ENCODE results near the gene ARL8B.
"Not testable (repeated sequence)": the region's sequence is repeated elsewhere in the genome, so short reads cannot be mapped to it uniquely, and the experiment has no call there.

ARL8B gene

DNA sequence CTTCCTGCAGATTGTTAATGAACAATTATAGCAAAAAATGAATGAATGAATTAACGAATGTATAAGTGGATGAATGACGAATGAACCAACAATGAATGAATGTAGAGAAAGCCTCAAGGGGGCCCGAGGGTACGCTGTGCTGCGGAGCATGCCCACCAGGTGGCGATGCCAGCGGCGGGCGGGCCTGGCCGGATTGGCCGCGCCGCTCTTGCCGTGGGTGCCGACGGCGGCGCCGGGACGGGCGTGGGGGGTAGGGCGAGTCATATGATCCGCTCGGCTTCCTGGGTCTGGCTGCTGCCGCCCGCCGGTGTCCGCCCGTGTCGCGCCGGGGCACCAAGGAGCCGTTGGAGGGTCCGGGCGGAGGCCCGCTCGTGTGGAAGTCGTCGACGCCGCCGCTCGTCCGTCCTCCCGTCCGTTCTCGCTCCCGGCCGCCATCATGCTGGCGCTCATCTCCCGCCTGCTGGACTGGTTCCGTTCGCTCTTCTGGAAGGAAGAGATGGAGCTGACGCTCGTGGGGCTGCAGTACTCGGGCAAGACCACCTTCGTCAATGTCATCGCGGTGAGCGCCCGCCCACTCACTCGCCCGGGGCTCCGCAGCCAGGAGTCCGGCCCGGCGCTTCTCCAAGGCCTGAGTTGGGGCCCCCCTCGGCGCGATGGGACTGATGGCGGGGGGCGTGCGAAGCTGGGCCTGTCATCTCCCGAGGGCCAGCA is at the start of gene ARL8B:
ARL8B (plus strand) TSS at position 263 of the 711 bp plus-strand sequence; CDS start at position 437, 174 bp downstream.
- no peak for FAIRE-seq

DNA sequence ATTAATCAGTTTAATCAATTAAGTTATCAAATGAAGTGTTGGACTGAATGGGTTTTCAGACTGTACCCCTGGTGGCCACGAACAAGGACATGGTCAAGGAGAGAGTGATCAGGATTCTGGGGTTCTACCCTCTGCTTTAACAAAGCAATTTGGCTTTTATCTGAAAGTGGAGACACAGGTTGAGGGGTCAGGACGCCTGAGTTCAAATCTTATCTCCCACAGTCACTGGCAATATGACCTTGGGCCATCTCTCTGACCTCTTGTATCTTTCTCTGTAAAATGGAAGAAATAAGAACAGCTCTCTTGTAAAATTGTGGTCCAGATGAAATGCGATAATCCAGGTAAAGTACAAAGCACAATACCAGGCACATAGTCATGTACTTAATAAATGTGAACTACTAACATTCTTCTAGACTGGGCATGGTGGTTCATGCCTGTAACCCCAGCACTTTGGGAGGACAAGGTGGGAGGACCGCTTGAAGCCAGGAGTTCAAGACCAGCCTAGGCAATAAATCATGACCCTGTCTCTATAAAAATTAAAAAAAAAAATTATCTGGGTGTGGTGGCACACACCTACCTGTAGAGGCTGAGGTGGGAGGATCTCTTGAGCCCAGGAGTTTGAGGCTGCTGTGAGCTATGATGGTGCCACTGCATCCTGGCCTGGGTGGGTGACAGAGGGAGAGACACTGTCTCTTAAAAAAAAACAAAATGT is 48.6 kb upstream of the ARL8B start:
- no peak for FAIRE-seq

- no peak for FAIRE-seq
These were observed 43.9 kb upstream of the ARL8B start for GRCh38 chr3:5078151-5078550.

- no peak for FAIRE-seq
These were observed 42.3 kb upstream of the ARL8B start for GRCh38 chr3:5079761-5080160.

DNA sequence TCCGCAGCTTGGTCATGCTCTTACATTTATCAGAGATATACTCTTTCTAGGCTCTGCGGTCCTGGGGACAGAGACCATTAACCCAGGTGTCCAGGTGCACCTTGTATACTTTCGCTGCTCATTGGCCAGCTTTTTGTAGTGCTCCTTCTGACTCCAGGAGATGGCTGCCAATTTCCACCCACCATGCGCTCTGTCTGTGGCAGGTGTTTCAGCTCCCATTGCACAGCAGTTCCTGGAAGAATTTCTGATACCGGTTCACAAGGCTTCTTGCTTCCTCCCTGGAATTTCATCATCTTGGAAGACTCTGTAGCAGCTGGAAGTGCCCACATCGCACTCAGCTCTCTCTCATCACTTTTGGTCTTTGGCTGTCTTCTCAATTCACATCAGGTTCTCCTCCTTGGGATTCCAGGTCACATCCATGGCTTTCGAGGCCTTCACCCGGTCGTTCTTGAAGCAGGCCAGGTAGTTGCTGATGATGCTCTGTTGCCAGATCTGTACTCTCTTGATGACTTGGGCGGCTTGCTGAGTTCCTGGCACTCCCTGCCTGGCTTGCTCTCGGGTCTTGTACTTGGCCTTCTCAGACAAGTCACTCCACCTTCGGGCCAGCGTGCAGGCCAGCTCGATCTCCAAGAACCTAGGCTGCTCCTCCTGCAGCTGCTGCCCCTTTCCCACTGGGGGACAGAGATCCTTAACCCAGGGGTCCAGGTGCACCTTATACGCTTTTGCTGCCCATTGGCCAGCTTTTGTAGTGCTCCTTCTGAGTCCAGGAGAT is 41.1 kb upstream of the ARL8B start:
- FAIRE-seq: no peak

GRCh38 chr3:5081973-5082788 is 39.9 kb upstream of the ARL8B start:
- FAIRE-seq: not testable (repeated sequence)

- no peak for FAIRE-seq
These were observed 39.3 kb upstream of the ARL8B start for GRCh38 chr3:5082789-5083115.

GRCh38 chr3:5084224-5084623 is 37.9 kb upstream of the ARL8B start:
- no peak for FAIRE-seq

GRCh38 chr3:5086708-5087107 is 35.4 kb upstream of the ARL8B start:
- no peak for FAIRE-seq

GRCh38 chr3:5087209-5087608 is 34.9 kb upstream of the ARL8B start:
- FAIRE-seq: no peak

- no peak for FAIRE-seq
These were observed 31.9 kb upstream of the ARL8B start for GRCh38 chr3:5090197-5090596.

DNA sequence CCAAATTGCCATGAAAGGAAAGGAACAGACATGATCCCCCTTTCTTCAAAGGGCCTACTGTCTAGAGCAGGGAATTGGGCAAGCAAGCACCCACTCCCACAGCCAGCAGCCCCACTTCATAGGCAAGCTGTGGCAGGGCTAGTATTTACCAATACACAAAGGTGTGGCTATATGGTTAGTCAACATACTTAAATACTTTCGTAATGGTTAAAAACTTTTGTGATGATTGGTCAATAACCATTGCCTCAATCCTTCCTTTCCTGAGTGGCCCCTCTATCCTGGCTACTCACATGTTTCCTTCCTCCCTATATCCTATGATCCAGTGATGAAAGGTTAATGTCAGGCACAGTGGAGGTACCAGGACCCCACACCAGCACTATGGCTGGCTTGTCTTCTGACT is 30.1 kb upstream of the ARL8B start:
- no peak for FAIRE-seq

GRCh38 chr3:5093731-5094130 is 28.4 kb upstream of the ARL8B start:
- FAIRE-seq: no peak

DNA sequence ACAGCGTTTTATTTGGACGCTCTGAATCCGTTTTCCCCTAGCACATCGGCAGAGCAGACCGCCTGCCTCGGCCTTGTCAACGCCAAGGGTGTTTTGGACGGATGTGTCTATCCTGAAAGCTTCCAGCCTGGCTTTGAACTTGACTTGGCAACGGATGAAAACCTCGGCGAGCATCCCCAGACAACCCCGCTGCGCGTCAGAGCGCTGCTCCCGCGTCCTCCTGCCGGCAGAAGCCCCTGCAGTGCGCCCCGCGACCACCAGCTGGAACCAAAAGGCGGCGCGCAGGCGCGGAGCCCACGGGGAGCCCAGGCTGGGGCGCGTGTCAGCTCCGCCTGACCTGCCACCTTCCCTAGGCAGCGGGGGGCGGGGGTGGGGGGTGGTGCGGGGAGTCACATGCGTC is 26.2 kb upstream of the ARL8B start:
- no peak for FAIRE-seq

DNA sequence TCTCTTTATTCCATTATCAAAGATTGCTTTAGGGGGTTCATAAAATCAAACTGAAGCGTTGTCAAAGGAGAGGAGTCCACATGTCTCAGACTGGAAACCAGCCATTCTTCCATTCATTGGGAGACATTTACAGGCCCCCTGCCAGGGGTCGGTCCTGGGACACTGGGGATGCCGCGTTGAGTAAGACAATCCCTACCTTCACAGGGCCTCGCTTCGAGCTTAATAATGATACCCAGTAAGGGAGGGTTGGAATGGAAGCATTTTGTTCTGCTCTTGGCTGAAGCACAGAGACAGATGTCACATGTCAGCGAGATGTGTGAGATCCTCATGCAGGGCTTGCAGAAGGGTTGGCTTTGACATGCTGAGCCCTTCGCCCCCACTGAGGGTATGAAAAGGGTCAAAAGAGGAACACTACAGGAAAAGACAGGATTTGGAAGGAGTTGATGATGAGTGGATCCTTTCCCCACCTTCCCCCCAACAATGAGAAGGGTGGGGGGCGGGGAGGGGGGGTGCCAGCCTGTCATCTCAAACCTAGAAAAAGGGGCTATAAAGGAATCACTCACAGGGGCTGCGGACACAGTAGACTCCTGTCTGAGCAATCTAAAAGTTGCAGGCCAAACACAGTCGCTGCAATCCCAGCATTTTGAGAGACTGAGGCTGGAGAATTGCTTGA is 25.6 kb upstream of the ARL8B start:
- FAIRE-seq: no peak

GRCh38 chr3:5098346-5098745 is 23.7 kb upstream of the ARL8B start:
- no peak for FAIRE-seq

- no peak for FAIRE-seq
These were observed 19.6 kb upstream of the ARL8B start for GRCh38 chr3:5102532-5102931.

DNA sequence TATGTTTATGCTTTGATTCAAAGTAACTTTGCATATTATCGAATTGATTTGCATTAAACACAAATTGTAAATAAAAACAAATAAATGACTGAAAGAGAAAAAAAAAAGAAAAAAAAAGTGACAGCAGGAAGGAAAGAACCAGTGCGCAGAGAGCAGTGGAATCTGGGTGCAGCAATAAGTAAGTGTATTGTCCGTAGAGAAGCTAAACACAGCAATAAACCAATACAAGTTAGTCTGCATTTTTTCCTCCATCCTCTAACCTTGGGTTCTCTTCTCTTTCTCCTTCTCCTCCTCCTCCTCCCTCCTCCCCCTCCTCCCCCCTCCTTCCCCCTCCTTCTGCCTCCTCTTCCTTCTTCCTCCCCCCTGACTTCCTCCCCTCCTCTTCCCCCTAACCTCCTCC is 18.3 kb upstream of the ARL8B start:
- FAIRE-seq: no peak

DNA sequence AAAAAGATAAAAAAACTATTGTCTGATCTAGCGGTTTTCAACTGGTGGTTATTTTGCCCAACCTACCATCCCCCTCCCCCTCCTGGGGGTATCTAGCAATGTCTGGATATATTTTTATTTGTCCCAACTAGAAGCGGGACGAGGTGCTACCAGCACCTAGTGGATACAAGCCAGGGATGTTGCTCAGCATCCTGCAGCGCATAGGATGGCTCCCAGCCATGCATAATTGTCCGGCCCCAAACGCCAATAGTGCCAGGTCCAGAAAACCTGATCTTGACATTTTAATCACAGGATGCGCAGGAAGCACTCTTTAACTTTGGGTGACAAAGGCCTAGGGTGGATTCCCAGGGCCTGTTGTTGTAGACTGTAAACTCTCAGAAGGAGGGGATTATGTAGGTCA is 17.0 kb upstream of the ARL8B start:
- no peak for FAIRE-seq

- FAIRE-seq: not testable (repeated sequence)
These were observed 15.7 kb upstream of the ARL8B start for GRCh38 chr3:5106371-5106770.

GRCh38 chr3:5106933-5107334 is 15.2 kb upstream of the ARL8B start:
- FAIRE-seq: not testable (repeated sequence)

DNA sequence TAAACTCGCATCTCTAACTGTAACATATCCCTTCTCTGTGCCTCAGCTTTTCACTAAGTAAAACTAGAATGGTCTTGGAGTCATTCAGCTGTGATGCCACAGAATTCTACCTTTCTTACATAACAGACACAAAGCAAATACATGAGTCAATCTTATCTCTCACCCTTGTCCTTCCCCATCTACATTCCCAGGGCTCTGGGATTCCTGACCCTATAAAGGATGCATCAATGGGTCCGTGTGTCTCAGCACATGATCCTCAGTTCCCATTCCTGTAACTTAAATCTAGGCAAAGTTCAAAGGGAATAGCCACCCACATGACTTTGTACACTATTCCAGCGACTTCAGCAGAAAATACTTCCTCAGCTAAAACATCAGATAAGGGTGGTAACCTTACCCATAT is 11.8 kb upstream of the ARL8B start:
- no peak for FAIRE-seq

GRCh38 chr3:5112043-5112442 is 10.0 kb upstream of the ARL8B start:
- FAIRE-seq: no peak
